K562 (cell line): Measurements from ENCODE around the gene TAAR2. TPM values are rescaled to one million over a fixed set of nuclear protein-coding genes. Genes with fewer than 3 reads are reported as not detected.

Source experiments
- ATAC-seq: fragments of 200-7000 bp; cut with Tn5 transposase; 3 replicates; pipeline ENCODE4 v1.9.1; 2020; ENCODE audit warnings: moderate library complexity
- BruUV-seq: library from RNA; stranded (reverse); fragments of 400-500 nt; replicated peaks from 2 replicates; lab custom pipeline; 2021; lab: Mats Ljungman, UMichigan
- CTCF ChIA-PET: fragments of 300-600 bp; formaldehyde crosslinking; extraction: SDS; loops from one replicate; lab custom pipeline; 2021; ENCODE audit warnings: low intra/inter-chr PET ratio; lab: Yijun Ruan, JAX
- POLR2A ChIA-PET: fragments of 300-600, 350-650 bp; sonication (Branson Sonifier 250); formaldehyde crosslinking; extraction: SDS; loops from one replicate; lab custom pipeline; 2021; ENCODE audit warnings: antibody characterized with exemption, inconsistent platforms; lab: Yijun Ruan, JAX
- DNase-seq, 4 experiments: peaks; one replicate each; pipeline versions ENCODE4 v3.0.0 to v3.0.0-alpha.2; 2011 to 2018; ENCODE audit warnings: low spot score in 3 of 4, mixed read lengths in 3 of 4; ENCODE audit errors: extremely low read depth in 1 of 4
- FAIRE-seq: peaks from 2 replicates; lab custom pipeline; 2011; peaks lifted over from hg19 to GRCh38; lab: Jason Lieb, UNC
- H2AFZ ChIP-seq: 2 replicates; pipeline ENCODE4 v1.6.0; 2011; ENCODE audit warnings: low read depth, low read length, control low read depth, inconsistent platforms
- H3K27ac ChIP-seq: fragments of 200-600 bp; 3 replicates; pipeline ENCODE4 v1.8.0; 2011; ENCODE audit warnings: low read depth, mild to moderate bottlenecking, control low read depth, inconsistent platforms, low read length, moderate library complexity, mixed read lengths; ENCODE audit errors: extremely low read depth
- H3K27me3 ChIP-seq, 2 experiments: fragments of 300-600 bp in 1 of 2; 2 replicates in 1 of 2; 3 replicates in 1 of 2; pipeline versions ENCODE4 v1.6.0 to v1.8.0; 2011; ENCODE audit warnings: inconsistent platforms in 2 of 2, low read length in 2 of 2, mild to moderate bottlenecking in 1 of 2, mixed read lengths in 1 of 2, moderate library complexity in 1 of 2; ENCODE audit not compliant: control insufficient read depth in 2 of 2, insufficient read depth in 2 of 2
- H3K36me3 ChIP-seq: fragments of 300-600 bp; 3 replicates; pipeline ENCODE4 v1.8.0; 2011; ENCODE audit warnings: mild to moderate bottlenecking, low read length, inconsistent platforms; ENCODE audit not compliant: control insufficient read depth, insufficient read depth
- H3K4me1 ChIP-seq, 2 experiments: fragments of 200-600 bp in 1 of 2; replicated peaks in 1 of 2; 2 replicates in 1 of 2; 3 replicates in 1 of 2; pipeline versions ENCODE4 v1.5.1 to v1.8.0; 2011; ENCODE audit warnings: inconsistent platforms in 2 of 2, low read length in 2 of 2, mild to moderate bottlenecking in 1 of 2, mixed read lengths in 1 of 2, moderate library complexity in 1 of 2; ENCODE audit not compliant: control insufficient read depth in 2 of 2, insufficient read depth in 2 of 2
- H3K4me2 ChIP-seq: 2 replicates; pipeline ENCODE4 v1.6.1; 2011; ENCODE audit warnings: low read length, control low read depth, inconsistent platforms, mixed read lengths; ENCODE audit not compliant: insufficient read depth
- H3K4me3 ChIP-seq: fragments of 200-600 bp; sonication (generic), shearing (Covaris generic); 2 replicates; pipeline ENCODE4 v1.5.1; 2016; ENCODE audit warnings: control low read depth, inconsistent platforms
- H3K79me2 ChIP-seq: fragments of 200-600 bp; 3 replicates; pipeline ENCODE4 v1.8.0; 2011; ENCODE audit warnings: low read length, inconsistent platforms; ENCODE audit not compliant: control insufficient read depth, insufficient read depth
- H3K9ac ChIP-seq, 2 experiments: 2 replicates each; pipeline versions ENCODE4 v1.6.0 to v1.6.1; 2011; ENCODE audit warnings: low read depth in 2 of 2, low read length in 2 of 2, control low read depth in 1 of 2, inconsistent platforms in 1 of 2, mild to moderate bottlenecking in 1 of 2, mixed read lengths in 1 of 2; ENCODE audit not compliant: insufficient read depth in 1 of 2
- H3K9me1 ChIP-seq: one replicate; pipeline ENCODE4 v1.6.0; 2011; ENCODE audit warnings: inconsistent platforms, mild to moderate bottlenecking, low read length, moderate library complexity; ENCODE audit not compliant: control insufficient read depth, insufficient read depth
- H3K9me3 ChIP-seq: replicated peaks from 2 replicates; pipeline ENCODE4 v1.5.1; 2011; ENCODE audit warnings: low read depth, low read length, inconsistent platforms; ENCODE audit not compliant: control insufficient read depth, insufficient read depth
- H4K20me1 ChIP-seq: replicated peaks from 2 replicates; pipeline ENCODE4 v1.6.1; 2011; ENCODE audit warnings: low read length, inconsistent platforms, mixed read lengths; ENCODE audit not compliant: control insufficient read depth, insufficient read depth
- DDX20 ChIP-seq: fragments of 450-650 bp; IDR thresholded peaks from 2 replicates; pipeline ENCODE4 v1.6.1; 2016; ENCODE audit warnings: missing genetic modification characterization, low read depth, mild to moderate bottlenecking, missing compliant biosample characterization, moderate library complexity
- MED1 ChIP-seq: sonication (generic); formaldehyde crosslinking; IDR thresholded peaks from 2 replicates; pipeline ENCODE4 v1.8.1; 2023; ENCODE audit warnings: missing genetic modification reagents, borderline replicate concordance
- NFE2L1 ChIP-seq: fragments of 450-650 bp; IDR thresholded peaks from 2 replicates; pipeline ENCODE4 v1.6.1; 2016; ENCODE audit warnings: missing genetic modification characterization, low read depth, mild to moderate bottlenecking, missing compliant biosample characterization, moderate library complexity, borderline replicate concordance
- PRMT5 ChIP-seq: sonication (generic); formaldehyde crosslinking; IDR thresholded peaks from 2 replicates; pipeline ENCODE4 v1.5.0; 2020; ENCODE audit warnings: missing genetic modification reagents
- TCF15 ChIP-seq: fragments of 250-450 bp; sonication (Bioruptor Pico); IDR thresholded peaks from 2 replicates; pipeline ENCODE4 v1.8.0; 2022; ENCODE audit warnings: moderate library complexity, mild to moderate bottlenecking, inconsistent platforms
- ZBTB2 ChIP-seq: fragments of 450-650 bp; IDR thresholded peaks from 2 replicates; pipeline ENCODE4 v1.6.1; 2016; ENCODE audit warnings: antibody characterized with exemption
- ZFP1 ChIP-seq: fragments of 450-650 bp; formaldehyde crosslinking; IDR thresholded peaks from 2 replicates; pipeline ENCODE4 v1.4.0; 2020; ENCODE audit warnings: mild to moderate bottlenecking, mixed read lengths
- WGBS: fragments of 100-300 bp; shearing (Covaris generic); methylation state at CpG from one replicate; pipeline ENCODE4 v1.1.6; 2016; ENCODE audit warnings: low coverage, mixed read lengths; ENCODE audit not compliant: insufficient coverage; ENCODE audit errors: missing lambda C conversion rate; 5-methylcytosine and 5-hydroxymethylcytosine counted together
- in situ Hi-C: fragments of 300-500 bp; cut with MboI; formaldehyde crosslinking; loops from 4 replicates; pipeline ENCODE4 v1.15.0; 2018; ENCODE audit warnings: inconsistent platforms, mixed read lengths
- intact Hi-C: fragments of 100-400 bp; cut with micrococcal nuclease; formaldehyde crosslinking; loops from 2 replicates; pipeline ENCODE4 v1.14.2; 2022
- polyA plus RNA-seq, 8 experiments: library from polyadenylated mRNA; depleted of rRNA in 4 of 8; stranded (reverse) in 5 of 8; unstranded in 3 of 8; fragments of >200 nt; fragmentation: Nextera tagmentation in 2 of 8; fragmentation: Illumina TruSeq in 1 of 8; extraction: Ambion mirVana in 2 of 8; extraction: Trizol in 1 of 8; gene quantifications; 2 replicates each; pipeline versions ENCODE4 v1.2.1 to v1.2.3, GENCODE V29; 2011 to 2014; ENCODE audit warnings: inconsistent platforms in 1 of 8, missing spikeins in 1 of 8
- total RNA-seq, 7 experiments: library from RNA; depleted of rRNA in 6 of 7; stranded (reverse); fragments of >200 nt in 6 of 7; fragmentation: Illumina TruSeq in 2 of 7; extraction: Trizol in 2 of 7; gene quantifications; 2 replicates each; pipeline versions ENCODE4 v1.2.1 to v1.2.3, GENCODE V29; 2011 to 2021; ENCODE audit warnings: low replicate concordance in 1 of 7
- TF ChIP-seq, protein P1 (sequence below), 2 experiments: fragments of 200-800 bp in 1 of 2; sonication (Bioruptor generic) in 1 of 2; sonication (generic) in 1 of 2; formaldehyde crosslinking in 1 of 2; IDR thresholded peaks in 1 of 2; conservative IDR thresholded peaks in 1 of 2; 2 replicates each; pipeline versions ENCODE4 v1.5.0 to v1.6.1; 2016 to 2020; ENCODE audit warnings: missing compliant biosample characterization in 1 of 2, missing genetic modification characterization in 1 of 2, missing genetic modification reagents in 1 of 2

TAAR2 gene
- total and polyA plus RNA-seq, 9 of the 15 experiments (the other 6 are each of a cell fraction or from before 2014, with no cell fraction given), result not detected

DNA sequence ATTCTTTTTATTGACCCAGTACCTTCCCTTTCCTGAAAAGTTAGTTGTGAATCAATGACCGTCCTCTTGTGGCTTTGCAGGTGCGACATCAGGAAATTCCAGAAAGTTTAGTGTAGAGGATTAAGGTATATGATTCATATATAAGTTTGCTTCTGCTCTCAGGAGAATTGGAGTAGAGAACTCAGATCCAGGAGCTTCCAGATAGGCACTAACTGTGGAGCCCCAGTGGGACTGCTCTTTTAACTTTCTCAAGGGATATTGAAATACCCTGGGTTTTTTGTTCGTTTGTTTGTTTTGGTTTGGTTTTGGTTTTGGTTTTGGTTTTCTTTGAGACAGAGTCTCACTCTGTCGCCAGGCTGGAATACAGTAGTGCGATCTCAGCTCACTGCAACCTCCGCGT, 9.5 kb downstream of the TAAR2 start:
- WGBS, result 0% methylated on average over 5 of the region's 7 CpGs
- Histone ChIP-seq H3K9me3 (no peaks in the 10 kb centered on the region), H3K79me2 (no peaks in the 10 kb centered on the region), H3K36me3 (no peaks in the 10 kb centered on the region), H3K4me2 (no peak overlapping the region), H3K4me3 (no peak overlapping the region), H3K9ac (no peak overlapping the region), H2AFZ (no peak overlapping the region), H3K4me1 (no peaks in the 10 kb centered on the region), H3K27me3 (no peaks in the 10 kb centered on the region), H4K20me1 (no peaks in the 10 kb centered on the region), H3K27ac (no peak overlapping the region), H3K9me1 (no peaks in the 10 kb centered on the region)
- no peak for DNase-seq
- ChIA-PET POLR2A (no interaction called here), CTCF (no interaction called here)
- no TSS peak for BruUV-seq
- no peak for FAIRE-seq
- in situ Hi-C loops (no loop called here), intact Hi-C loops (no loop called here)
- no peak for ATAC-seq
- TF ChIP-seq DDX20 (no peak), TCF15 (CRISPR knock-in tag) (no peak), ZBTB2 (no peak), ZFP1 (CRISPR knock-in tag) (no peak), PRMT5 (CRISPR knock-in tag) (no peak), MED1 (CRISPR knock-in tag) (no peak), NFE2L1 (tag) (no peak)
- TF ChIP-seq, protein P1, sequence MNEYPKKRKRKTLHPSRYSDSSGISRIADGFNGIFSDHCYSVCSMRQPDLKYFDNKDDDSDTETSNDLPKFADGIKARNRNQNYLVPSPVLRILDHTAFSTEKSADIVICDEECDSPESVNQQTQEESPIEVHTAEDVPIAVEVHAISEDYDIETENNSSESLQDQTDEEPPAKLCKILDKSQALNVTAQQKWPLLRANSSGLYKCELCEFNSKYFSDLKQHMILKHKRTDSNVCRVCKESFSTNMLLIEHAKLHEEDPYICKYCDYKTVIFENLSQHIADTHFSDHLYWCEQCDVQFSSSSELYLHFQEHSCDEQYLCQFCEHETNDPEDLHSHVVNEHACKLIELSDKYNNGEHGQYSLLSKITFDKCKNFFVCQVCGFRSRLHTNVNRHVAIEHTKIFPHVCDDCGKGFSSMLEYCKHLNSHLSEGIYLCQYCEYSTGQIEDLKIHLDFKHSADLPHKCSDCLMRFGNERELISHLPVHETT (CRISPR knock-in tag; conservative IDR thresholded peaks at IDR 0.05 in 1 of 2, IDR thresholded peaks at IDR 0.05 in 1 of 2), result no peak
